A204.1 (cell line): ENCODE data around the gene ZMYND10.

Experiments used
- FAIRE-seq: peaks from 2 replicates; lab custom pipeline; 2012; peaks lifted over from hg19 to GRCh38; lab: Jason Lieb, UNC

Gene ZMYND10

GRCh38 chr3:50302095-50303012 lies 43.2 kb downstream of the ZMYND10 start:
- FAIRE-seq, result no peak

GRCh38 chr3:50300681-50301254 lies 44.8 kb downstream of the ZMYND10 start:
- FAIRE-seq, result no peak

- FAIRE-seq, result no peak
These were observed 45.4 kb downstream of the ZMYND10 start for GRCh38 chr3:50299929-50300680.

- no peak for FAIRE-seq
These were observed 45.9 kb downstream of the ZMYND10 start for GRCh38 chr3:50299638-50299928.

- peak; percentile 99 for FAIRE-seq
These were observed 46.5 kb downstream of the ZMYND10 start, which contains the start of the genes HYAL3 and NAA80 for GRCh38 chr3:50298836-50299637. Gene HYAL3, minus strand, starts transcription at chr3:50299405. Its CDS starts 3,803 bp downstream, at chr3:50295602. Gene NAA80, minus strand, starts transcription at chr3:50299405. Its CDS starts 1,942 bp downstream, at chr3:50297463.

- no peak for FAIRE-seq
These were observed 47.4 kb downstream of the ZMYND10 start for GRCh38 chr3:50297896-50298725.

- FAIRE-seq, result no peak
These were observed 48.2 kb downstream of the ZMYND10 start for GRCh38 chr3:50297384-50297775.

- FAIRE-seq, result no peak
These were observed 48.7 kb downstream of the ZMYND10 start for GRCh38 chr3:50296721-50297383.

- no peak for FAIRE-seq
These were observed 49.7 kb downstream of the ZMYND10 start for GRCh38 chr3:50295553-50296431.

GRCh38 chr3:50294492-50295403 lies 50.8 kb downstream of the ZMYND10 start:
- no peak for FAIRE-seq

- no peak for FAIRE-seq
These were observed 51.4 kb downstream of the ZMYND10 start for GRCh38 chr3:50294089-50294488.

GRCh38 chr3:50293079-50293801 lies 52.3 kb downstream of the ZMYND10 start:
- no peak for FAIRE-seq

- FAIRE-seq, result peak; percentile 97
These were observed 53.1 kb downstream of the ZMYND10 start, which contains the start of gene IFRD2 for GRCh38 chr3:50292159-50293078. Gene IFRD2, minus strand, starts transcription at chr3:50292429. Its CDS starts 155 bp downstream, at chr3:50292274.
